WTC11 (cell line): ENCODE data around the gene KDM2A. TPM values are rescaled to one million over a fixed set of nuclear protein-coding genes. Genes with fewer than 3 reads are reported as not detected.
A peak's percentile ranks its signal among the peaks of the same experiment; 100 is the strongest.

Experiments
- ATAC-seq: fragments of 200-7000 bp; cut with Tn5 transposase; 2 replicates; pipeline ENCODE4 v1.10.0; 2021; ENCODE audit warnings: mild to moderate bottlenecking, moderate library complexity
- CTCF ChIA-PET: fragments of 300-600 bp; sonication (Branson Sonifier 250); formaldehyde crosslinking; loops from one replicate; lab custom pipeline; 2021; ENCODE audit warnings: antibody characterized with exemption; lab: Charles Lee
- POLR2A ChIA-PET: fragments of 350-600 bp; sonication (Branson Sonifier 250); formaldehyde crosslinking; loops from one replicate; lab custom pipeline; 2021; ENCODE audit warnings: antibody characterized with exemption; lab: Charles Lee
- DNase-seq: peaks from one replicate; pipeline ENCODE4 v3.0.0; 2021; ENCODE audit warnings: low spot score
- H3K27ac Mint-ChIP-seq: 2 replicates; pipeline ENCODE4 v1.8.0; 2021; ENCODE audit warnings: mixed read lengths
- H3K27me3 Mint-ChIP-seq: 2 replicates; pipeline ENCODE4 v1.8.0; 2021; ENCODE audit warnings: low read depth, mild to moderate bottlenecking, moderate library complexity, mixed read lengths
- H3K36me3 Mint-ChIP-seq: 2 replicates; pipeline ENCODE4 v1.8.0; 2021; ENCODE audit warnings: mixed read lengths
- H3K4me1 Mint-ChIP-seq: 2 replicates; pipeline ENCODE4 v1.8.0; 2022; ENCODE audit warnings: mixed read lengths
- H3K4me3 Mint-ChIP-seq: 2 replicates; pipeline ENCODE4 v1.8.0; 2021; ENCODE audit warnings: mild to moderate bottlenecking, moderate library complexity, mixed read lengths
- H3K9me3 Mint-ChIP-seq: 2 replicates; pipeline ENCODE4 v1.8.0; 2021; ENCODE audit warnings: mixed read lengths
- CREM ChIP-seq: sonication (generic); formaldehyde crosslinking; IDR thresholded peaks from 2 replicates; pipeline ENCODE4 v1.8.1; 2022; ENCODE audit warnings: mild to moderate bottlenecking, missing genetic modification reagents, moderate library complexity
- E2F5 ChIP-seq: sonication (generic); formaldehyde crosslinking; IDR thresholded peaks from 2 replicates; pipeline ENCODE4 v1.8.1; 2022; ENCODE audit warnings: mild to moderate bottlenecking, moderate library complexity, missing genetic modification reagents
- ETV6 ChIP-seq: sonication (generic); formaldehyde crosslinking; IDR thresholded peaks from 2 replicates; pipeline ENCODE4 v1.8.1; 2022; ENCODE audit warnings: mild to moderate bottlenecking, missing genetic modification reagents
- FOXJ3 ChIP-seq: sonication (generic); formaldehyde crosslinking; IDR thresholded peaks from 2 replicates; pipeline ENCODE4 v1.9.0; 2021; ENCODE audit warnings: missing genetic modification reagents, mild to moderate bottlenecking, borderline replicate concordance
- GRHL2 ChIP-seq: fragments of 250-450 bp; sonication (Bioruptor Pico); IDR thresholded peaks from 2 replicates; pipeline ENCODE4 v1.8.0; 2022; ENCODE audit warnings: mild to moderate bottlenecking, moderate library complexity; ENCODE audit not compliant: insufficient replicate concordance, severe bottlenecking
- MXD4 ChIP-seq: fragments of 250-450 bp; sonication (Bioruptor Pico); IDR thresholded peaks from 2 replicates; pipeline ENCODE4 v1.8.0; 2021; ENCODE audit warnings: mild to moderate bottlenecking, moderate library complexity, borderline replicate concordance
- SMAD3 ChIP-seq: sonication (generic); formaldehyde crosslinking; IDR thresholded peaks from 2 replicates; pipeline ENCODE4 v1.8.0; 2022; ENCODE audit warnings: missing genetic modification reagents, mild to moderate bottlenecking, borderline replicate concordance
- TCF7 ChIP-seq: sonication (generic); formaldehyde crosslinking; IDR thresholded peaks from 2 replicates; pipeline ENCODE4 v1.8.0; 2022; ENCODE audit warnings: mild to moderate bottlenecking, low read depth, missing genetic modification reagents, moderate library complexity
- TEAD4 ChIP-seq: sonication (generic); formaldehyde crosslinking; IDR thresholded peaks from 2 replicates; pipeline ENCODE4 v1.8.0; 2022; ENCODE audit warnings: mild to moderate bottlenecking, missing genetic modification reagents
- ZBTB21 ChIP-seq: sonication (generic); formaldehyde crosslinking; IDR thresholded peaks from 2 replicates; pipeline ENCODE4 v1.8.1; 2023; ENCODE audit warnings: mild to moderate bottlenecking, missing genetic modification reagents, borderline replicate concordance
- ZNF532 ChIP-seq: fragments of 250-450 bp; sonication (Bioruptor Pico); IDR thresholded peaks from 2 replicates; pipeline ENCODE4 v1.9.0; 2021; ENCODE audit warnings: mild to moderate bottlenecking, borderline replicate concordance
- total RNA-seq: library from RNA; stranded (reverse); gene quantifications from 3 replicates; pipeline ENCODE4 v1.2.3, GENCODE V29; 2021
- TF ChIP-seq, protein P1 (sequence below): fragments of 200-600 bp; IDR thresholded peaks from 2 replicates; pipeline ENCODE4 v1.8.0; 2022; ENCODE audit warnings: antibody characterized with exemption
- TF ChIP-seq, protein P2 (sequence below): sonication (generic); formaldehyde crosslinking; IDR thresholded peaks from 2 replicates; pipeline ENCODE4 v1.8.1; 2022; ENCODE audit warnings: missing genetic modification reagents, borderline replicate concordance
- TF ChIP-seq, protein P3 (sequence below): sonication (generic); formaldehyde crosslinking; IDR thresholded peaks from 2 replicates; pipeline ENCODE4 v1.8.0; 2022; ENCODE audit warnings: mild to moderate bottlenecking, missing genetic modification reagents
- TF ChIP-seq, protein P4 (sequence below): sonication (generic); formaldehyde crosslinking; IDR thresholded peaks from 2 replicates; pipeline ENCODE4 v1.8.1; 2022; ENCODE audit warnings: low read depth, mild to moderate bottlenecking, moderate library complexity, missing genetic modification reagents, borderline replicate concordance

Gene KDM2A
- total RNA-seq, 1 experiment from 2014 or later: 58.0 TPM

DNA sequence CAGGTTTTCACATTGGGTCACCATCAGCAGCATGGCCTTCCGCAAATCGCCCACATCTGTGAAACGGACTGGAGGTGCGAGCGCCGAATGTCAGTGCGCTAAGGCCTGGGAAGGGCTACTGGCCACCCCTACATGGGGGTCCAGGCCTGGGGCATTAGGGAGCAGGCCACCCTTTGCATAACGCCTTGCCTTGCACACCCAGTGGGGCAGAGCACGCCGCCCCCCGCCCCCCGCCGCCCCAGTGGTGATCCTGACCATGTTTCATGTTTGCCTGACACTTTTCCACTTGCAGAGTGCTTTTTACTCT lies 149.9 kb downstream of the KDM2A start (continued):
- TF ChIP-seq ZNF532 (CRISPR knock-in tag) (no peak), CREM (CRISPR knock-in tag) (no peak)
- TF ChIP-seq, protein P1, sequence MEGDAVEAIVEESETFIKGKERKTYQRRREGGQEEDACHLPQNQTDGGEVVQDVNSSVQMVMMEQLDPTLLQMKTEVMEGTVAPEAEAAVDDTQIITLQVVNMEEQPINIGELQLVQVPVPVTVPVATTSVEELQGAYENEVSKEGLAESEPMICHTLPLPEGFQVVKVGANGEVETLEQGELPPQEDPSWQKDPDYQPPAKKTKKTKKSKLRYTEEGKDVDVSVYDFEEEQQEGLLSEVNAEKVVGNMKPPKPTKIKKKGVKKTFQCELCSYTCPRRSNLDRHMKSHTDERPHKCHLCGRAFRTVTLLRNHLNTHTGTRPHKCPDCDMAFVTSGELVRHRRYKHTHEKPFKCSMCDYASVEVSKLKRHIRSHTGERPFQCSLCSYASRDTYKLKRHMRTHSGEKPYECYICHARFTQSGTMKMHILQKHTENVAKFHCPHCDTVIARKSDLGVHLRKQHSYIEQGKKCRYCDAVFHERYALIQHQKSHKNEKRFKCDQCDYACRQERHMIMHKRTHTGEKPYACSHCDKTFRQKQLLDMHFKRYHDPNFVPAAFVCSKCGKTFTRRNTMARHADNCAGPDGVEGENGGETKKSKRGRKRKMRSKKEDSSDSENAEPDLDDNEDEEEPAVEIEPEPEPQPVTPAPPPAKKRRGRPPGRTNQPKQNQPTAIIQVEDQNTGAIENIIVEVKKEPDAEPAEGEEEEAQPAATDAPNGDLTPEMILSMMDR: no peak

DNA sequence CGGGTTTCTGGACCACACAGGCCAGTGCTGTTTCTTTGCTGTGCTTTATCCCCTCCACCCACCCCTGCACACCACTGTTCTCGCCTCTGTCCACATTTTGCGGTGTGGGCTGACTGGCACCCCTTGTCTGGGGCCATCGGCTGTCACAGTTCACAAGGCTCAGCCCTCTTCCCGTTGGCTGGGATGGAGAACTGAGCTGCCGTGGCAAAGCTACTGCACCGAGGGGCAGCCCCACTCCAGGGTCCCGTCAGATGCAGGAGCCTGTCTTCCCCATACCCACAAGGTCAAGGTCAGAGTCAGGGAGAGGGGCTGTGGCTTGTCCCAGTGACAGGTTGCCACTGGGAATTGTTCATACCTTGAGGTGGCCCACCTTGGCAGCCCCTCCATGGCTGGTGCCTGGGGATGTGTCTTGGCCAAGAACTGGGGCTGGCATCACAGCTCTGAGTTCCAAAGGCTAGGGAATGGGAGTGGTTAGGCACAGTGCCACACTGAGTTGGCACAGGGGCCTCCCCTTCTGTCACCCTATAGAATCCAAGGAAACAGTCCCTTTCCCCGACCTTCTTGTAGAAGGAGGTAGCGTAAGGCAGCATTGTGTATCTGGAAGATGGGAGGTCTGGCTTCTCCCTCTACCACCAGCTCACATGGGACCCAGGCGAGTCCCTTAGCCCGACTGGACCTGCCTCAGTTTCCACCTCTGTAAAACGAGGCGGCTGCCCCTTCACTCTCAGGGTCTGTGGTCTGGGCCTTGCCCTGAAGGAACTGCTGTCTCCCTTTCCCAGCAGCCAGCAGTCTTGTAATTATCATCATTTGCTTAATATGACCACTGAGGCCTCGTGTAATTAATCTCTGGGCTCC lies 150.6 kb downstream of the KDM2A start:
- H3K4me1 Mint-ChIP-seq: peaks cover 50% of the 10 kb centered on the region

DNA sequence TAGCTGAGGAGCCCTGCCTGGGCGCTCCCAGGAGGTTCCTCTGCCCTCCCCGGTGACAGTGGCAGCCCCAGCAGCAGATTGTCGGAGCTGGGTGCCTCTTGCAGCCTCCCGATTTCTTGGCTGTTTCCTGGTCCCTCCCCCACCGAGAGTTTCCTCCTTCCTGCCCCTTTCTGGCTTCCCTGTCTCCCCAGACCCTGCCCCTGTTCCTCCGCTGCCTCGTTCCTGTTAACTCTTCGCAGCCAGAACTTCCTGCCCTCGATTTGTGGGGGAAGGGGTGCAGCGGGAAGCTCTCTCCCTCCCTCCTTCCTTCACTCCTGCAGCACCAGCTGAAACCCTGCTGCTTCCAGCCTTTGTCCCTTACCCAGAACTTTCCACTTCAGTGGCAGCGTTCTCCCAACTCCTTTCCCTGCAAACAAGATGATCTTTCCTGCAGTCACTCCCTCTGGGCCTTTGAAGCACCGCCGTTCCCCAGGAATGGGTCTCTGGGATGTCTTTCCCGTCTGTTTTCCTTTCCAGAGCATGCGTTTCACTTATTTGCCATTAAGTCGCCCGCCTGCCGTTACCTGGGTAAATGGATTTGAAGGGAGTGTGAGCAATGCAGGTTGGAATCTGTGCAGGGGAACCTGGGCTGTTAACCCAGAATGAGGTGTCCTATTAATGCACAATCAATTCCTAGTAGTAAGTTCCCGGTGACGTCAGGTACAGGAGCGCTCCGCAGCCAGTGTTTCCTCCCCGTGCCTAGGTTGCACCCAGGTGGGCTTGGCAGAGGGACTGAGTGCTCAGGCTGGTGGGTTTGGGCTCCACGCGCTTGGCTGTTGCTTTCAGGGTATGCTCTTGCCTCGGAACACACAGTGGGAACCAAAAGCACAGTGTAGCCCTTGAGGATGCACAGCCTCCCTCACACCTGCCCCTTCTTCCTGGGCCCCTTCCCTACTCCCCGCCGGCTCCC lies 151.5 kb downstream of the KDM2A start:
- POLR2A ChIA-PET: no interaction called here
- peak overlapping the region; percentile 53 for H3K4me3 Mint-ChIP-seq
- no peaks in the 10 kb centered on the region for H3K36me3 Mint-ChIP-seq
- peak overlapping the region; percentile 94 for H3K27ac Mint-ChIP-seq
- ATAC-seq (peak; percentile 60), DNase-seq (peak; percentile 59)
- peaks cover 52% of the 10 kb centered on the region for H3K4me1 Mint-ChIP-seq
- no peaks in the 10 kb centered on the region for H3K9me3 Mint-ChIP-seq
- CTCF ChIA-PET: interaction anchor here (0.8 to 3.0 kb wide), 12 partner anchors 9 to 112 kb away, joined by 3 to 18 read pairs (median 7); partner anchors contain the start of genes ANKRD13D and SSH3
- peaks cover 4% of the 10 kb centered on the region for H3K27me3 Mint-ChIP-seq
- TF ChIP-seq ETV6 (CRISPR knock-in tag): peak; percentile 100
- no peak for TF ChIP-seq TEAD4 (CRISPR knock-in tag)
- TF ChIP-seq, protein P2, sequence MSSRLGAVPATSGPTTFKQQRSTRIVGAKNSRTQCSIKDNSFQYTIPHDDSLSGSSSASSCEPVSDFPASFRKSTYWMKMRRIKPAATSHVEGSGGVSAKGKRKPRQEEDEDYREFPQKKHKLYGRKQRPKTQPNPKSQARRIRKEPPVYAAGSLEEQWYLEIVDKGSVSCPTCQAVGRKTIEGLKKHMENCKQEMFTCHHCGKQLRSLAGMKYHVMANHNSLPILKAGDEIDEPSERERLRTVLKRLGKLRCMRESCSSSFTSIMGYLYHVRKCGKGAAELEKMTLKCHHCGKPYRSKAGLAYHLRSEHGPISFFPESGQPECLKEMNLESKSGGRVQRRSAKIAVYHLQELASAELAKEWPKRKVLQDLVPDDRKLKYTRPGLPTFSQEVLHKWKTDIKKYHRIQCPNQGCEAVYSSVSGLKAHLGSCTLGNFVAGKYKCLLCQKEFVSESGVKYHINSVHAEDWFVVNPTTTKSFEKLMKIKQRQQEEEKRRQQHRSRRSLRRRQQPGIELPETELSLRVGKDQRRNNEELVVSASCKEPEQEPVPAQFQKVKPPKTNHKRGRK (CRISPR knock-in tag): no peak
- TF ChIP-seq GRHL2 (CRISPR knock-in tag): no peak
- TF ChIP-seq SMAD3 (CRISPR knock-in tag): no peak
- no peak for TF ChIP-seq FOXJ3 (CRISPR knock-in tag)
- TF ChIP-seq, protein P3, sequence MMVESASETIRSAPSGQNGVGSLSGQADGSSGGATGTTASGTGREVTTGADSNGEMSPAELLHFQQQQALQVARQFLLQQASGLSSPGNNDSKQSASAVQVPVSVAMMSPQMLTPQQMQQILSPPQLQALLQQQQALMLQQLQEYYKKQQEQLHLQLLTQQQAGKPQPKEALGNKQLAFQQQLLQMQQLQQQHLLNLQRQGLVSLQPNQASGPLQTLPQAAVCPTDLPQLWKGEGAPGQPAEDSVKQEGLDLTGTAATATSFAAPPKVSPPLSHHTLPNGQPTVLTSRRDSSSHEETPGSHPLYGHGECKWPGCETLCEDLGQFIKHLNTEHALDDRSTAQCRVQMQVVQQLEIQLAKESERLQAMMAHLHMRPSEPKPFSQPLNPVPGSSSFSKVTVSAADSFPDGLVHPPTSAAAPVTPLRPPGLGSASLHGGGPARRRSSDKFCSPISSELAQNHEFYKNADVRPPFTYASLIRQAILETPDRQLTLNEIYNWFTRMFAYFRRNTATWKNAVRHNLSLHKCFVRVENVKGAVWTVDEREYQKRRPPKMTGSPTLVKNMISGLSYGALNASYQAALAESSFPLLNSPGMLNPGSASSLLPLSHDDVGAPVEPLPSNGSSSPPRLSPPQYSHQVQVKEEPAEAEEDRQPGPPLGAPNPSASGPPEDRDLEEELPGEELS (CRISPR knock-in tag): 0 out of 2 replicates have a peak, but pooled peaks have one; percentile 3

More for the DNA sequence above, 150.6 kb downstream of the KDM2A start:
- no peaks in the 10 kb centered on the region for H3K36me3 Mint-ChIP-seq
- H3K27ac Mint-ChIP-seq: peak overlapping the region; percentile 94
- H3K9me3 Mint-ChIP-seq: no peaks in the 10 kb centered on the region
- TF ChIP-seq, protein P4, sequence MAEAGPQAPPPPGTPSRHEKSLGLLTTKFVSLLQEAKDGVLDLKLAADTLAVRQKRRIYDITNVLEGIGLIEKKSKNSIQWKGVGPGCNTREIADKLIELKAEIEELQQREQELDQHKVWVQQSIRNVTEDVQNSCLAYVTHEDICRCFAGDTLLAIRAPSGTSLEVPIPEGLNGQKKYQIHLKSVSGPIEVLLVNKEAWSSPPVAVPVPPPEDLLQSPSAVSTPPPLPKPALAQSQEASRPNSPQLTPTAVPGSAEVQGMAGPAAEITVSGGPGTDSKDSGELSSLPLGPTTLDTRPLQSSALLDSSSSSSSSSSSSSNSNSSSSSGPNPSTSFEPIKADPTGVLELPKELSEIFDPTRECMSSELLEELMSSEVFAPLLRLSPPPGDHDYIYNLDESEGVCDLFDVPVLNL: no peak
- TF ChIP-seq SMAD3 (CRISPR knock-in tag) (no peak), E2F5 (CRISPR knock-in tag) (no peak), ZBTB21 (CRISPR knock-in tag) (no peak), TCF7 (CRISPR knock-in tag) (no peak), MXD4 (CRISPR knock-in tag) (no peak)
- ChIA-PET POLR2A (no interaction called here), CTCF (interaction anchor here (0.8 to 3.0 kb wide), 9 partner anchors 8 to 113 kb away, joined by 3 to 18 read pairs (median 7); partner anchors contain the start of gene ANKRD13D)
- DNase-seq: peak; percentile 8
- H3K27me3 Mint-ChIP-seq: peaks cover 12% of the 10 kb centered on the region
- ATAC-seq: no peak
- H3K4me3 Mint-ChIP-seq: peak overlapping the region; percentile 53
